Lower leg skin (tissue), 3 donors: Measurements from ENCODE around the gene PCYT2.

Experiments used
- POLR2A ChIP-seq, 2 donors: fragments of 450-650 bp; IDR thresholded peaks; one replicate each; pipeline ENCODE4 v1.6.1; 2016 to 2017; ENCODE audit warnings: antibody characterized with exemption in 2 of 2, mild to moderate bottlenecking in 1 of 2, moderate library complexity in 1 of 2
- TF ChIP-seq, protein P1 (sequence below), 3 donors: fragments of 450-650 bp; IDR thresholded peaks; one replicate each; pipeline ENCODE4 v1.5.1; 2016; ENCODE audit warnings: antibody characterized with exemption in 3 of 3, mild to moderate bottlenecking in 3 of 3, moderate library complexity in 2 of 3

DNA sequence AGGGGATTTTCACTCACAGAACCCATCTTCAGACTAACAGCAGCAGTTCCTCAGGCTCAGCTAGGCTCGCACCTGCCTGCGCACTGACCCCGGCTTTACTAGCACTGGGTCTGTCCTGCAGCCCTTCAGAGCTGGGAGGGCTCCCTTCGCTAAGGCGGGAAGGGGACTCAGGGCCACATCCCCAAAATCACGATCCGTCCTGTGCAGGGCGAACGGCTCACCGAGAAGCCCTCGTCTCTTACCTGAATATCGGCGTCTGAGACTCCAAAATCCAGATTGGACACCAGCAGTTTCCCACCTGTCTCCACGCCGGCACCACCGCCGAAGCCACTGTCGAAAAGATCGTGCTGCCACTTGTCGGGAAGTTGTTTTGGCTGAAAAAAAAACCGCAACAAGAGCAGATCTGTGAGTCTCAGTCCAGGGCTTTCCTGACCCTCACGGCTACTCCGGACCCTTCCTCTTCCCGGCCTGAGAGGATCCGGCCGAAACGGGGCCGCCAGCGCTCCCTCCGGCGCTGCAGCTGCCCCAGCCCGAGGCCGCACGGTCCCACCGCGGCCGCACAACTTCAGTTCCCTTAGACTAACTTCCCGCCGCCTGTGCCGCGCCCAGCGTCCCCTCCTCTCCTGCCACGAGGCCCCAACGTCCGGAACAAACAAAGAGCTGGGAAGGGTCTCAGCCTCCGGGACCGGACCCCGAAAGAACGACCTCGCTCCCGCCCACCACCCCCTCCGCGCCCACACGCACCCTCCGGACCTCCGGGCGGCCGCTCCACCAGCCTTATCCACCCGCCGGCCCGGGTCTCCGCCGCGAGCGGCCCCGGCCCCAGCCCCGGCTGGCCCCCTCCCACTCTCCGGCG lies 20.5 kb downstream of the PCYT2 start:
- TF ChIP-seq, protein P1, sequence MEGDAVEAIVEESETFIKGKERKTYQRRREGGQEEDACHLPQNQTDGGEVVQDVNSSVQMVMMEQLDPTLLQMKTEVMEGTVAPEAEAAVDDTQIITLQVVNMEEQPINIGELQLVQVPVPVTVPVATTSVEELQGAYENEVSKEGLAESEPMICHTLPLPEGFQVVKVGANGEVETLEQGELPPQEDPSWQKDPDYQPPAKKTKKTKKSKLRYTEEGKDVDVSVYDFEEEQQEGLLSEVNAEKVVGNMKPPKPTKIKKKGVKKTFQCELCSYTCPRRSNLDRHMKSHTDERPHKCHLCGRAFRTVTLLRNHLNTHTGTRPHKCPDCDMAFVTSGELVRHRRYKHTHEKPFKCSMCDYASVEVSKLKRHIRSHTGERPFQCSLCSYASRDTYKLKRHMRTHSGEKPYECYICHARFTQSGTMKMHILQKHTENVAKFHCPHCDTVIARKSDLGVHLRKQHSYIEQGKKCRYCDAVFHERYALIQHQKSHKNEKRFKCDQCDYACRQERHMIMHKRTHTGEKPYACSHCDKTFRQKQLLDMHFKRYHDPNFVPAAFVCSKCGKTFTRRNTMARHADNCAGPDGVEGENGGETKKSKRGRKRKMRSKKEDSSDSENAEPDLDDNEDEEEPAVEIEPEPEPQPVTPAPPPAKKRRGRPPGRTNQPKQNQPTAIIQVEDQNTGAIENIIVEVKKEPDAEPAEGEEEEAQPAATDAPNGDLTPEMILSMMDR (IDR thresholded peaks at IDR 0.05): no peak
- TF ChIP-seq POLR2A (IDR thresholded peaks at IDR 0.05): no peak
